Glutamatergic neuron (in vitro differentiated cells): ENCODE data around the gene CAMK2B. TPM values are rescaled to one million over a fixed set of nuclear protein-coding genes. Genes with fewer than 3 reads are reported as not detected.

Experiments used
- DNase-seq: peaks from one replicate; pipeline ENCODE4 v3.0.0; 2022
- H3K27ac Mint-ChIP-seq: one replicate; pipeline ENCODE4 v1.8.0; 2020; ENCODE audit warnings: mild to moderate bottlenecking, mixed read lengths, inconsistent platforms; ENCODE audit not compliant: unreplicated experiment
- H3K27me3 Mint-ChIP-seq: one replicate; pipeline ENCODE4 v1.8.0; 2020; ENCODE audit warnings: mild to moderate bottlenecking, moderate library complexity, mixed read lengths, inconsistent platforms; ENCODE audit not compliant: unreplicated experiment
- H3K36me3 Mint-ChIP-seq: one replicate; pipeline ENCODE4 v1.8.0; 2020; ENCODE audit warnings: mild to moderate bottlenecking, mixed read lengths, inconsistent platforms; ENCODE audit not compliant: unreplicated experiment
- H3K4me1 Mint-ChIP-seq: one replicate; pipeline ENCODE4 v1.8.0; 2020; ENCODE audit warnings: mild to moderate bottlenecking, low read depth, mixed read lengths, inconsistent platforms; ENCODE audit not compliant: unreplicated experiment
- H3K4me3 Mint-ChIP-seq: one replicate; pipeline ENCODE4 v1.8.0; 2020; ENCODE audit warnings: mild to moderate bottlenecking, mixed read lengths, inconsistent platforms; ENCODE audit not compliant: unreplicated experiment
- H3K9me3 Mint-ChIP-seq: one replicate; pipeline ENCODE4 v1.8.0; 2020; ENCODE audit warnings: mild to moderate bottlenecking, moderate library complexity, mixed read lengths, inconsistent platforms; ENCODE audit not compliant: unreplicated experiment
- CTCF ChIP-seq: fragments of 200-600 bp; sonication (generic); IDR thresholded peaks from one replicate; pipeline ENCODE4 v1.5.0; 2021; ENCODE audit not compliant: partially characterized antibody, unreplicated experiment
- total RNA-seq: library from RNA; stranded (reverse); fragmentation: NEBNext Ultra II Directional; extraction: Animal tissue kit (Norgen Biotek cat#: 25700); gene quantifications from one replicate; pipeline ENCODE4 v1.2.1, GENCODE V29; 2021; ENCODE audit not compliant: unreplicated experiment

The CAMK2B gene
- total RNA-seq, 1 donor from 2014 or later = 55.1 TPM

GRCh38 chr7:44231088-44231487 lies 94.3 kb downstream of the CAMK2B start:
- TF ChIP-seq CTCF = no peak
- DNase-seq = no peak
- Mint-ChIP-seq H3K4me1 (peaks cover 5% of the 10 kb centered on the region), H3K36me3 (no peaks in the 10 kb centered on the region), H3K4me3 (no peak overlapping the region), H3K27me3 (peaks cover 2% of the 10 kb centered on the region), H3K9me3 (peaks cover 1% of the 10 kb centered on the region), H3K27ac (no peak overlapping the region)

- H3K36me3 Mint-ChIP-seq = no peaks in the 10 kb centered on the region
- TF ChIP-seq CTCF = no peak
- no peaks in the 10 kb centered on the region for H3K27me3 Mint-ChIP-seq
- H3K27ac Mint-ChIP-seq = no peak overlapping the region
- H3K9me3 Mint-ChIP-seq = peaks cover 1% of the 10 kb centered on the region
- peaks cover 5% of the 10 kb centered on the region for H3K4me1 Mint-ChIP-seq
- no peak overlapping the region for H3K4me3 Mint-ChIP-seq
- no peak for DNase-seq
Observed at GRCh38 chr7:44230286-44230685, 95.1 kb downstream of the CAMK2B start.

- Mint-ChIP-seq H3K4me1 (peaks cover 5% of the 10 kb centered on the region), H3K36me3 (no peaks in the 10 kb centered on the region), H3K9me3 (peaks cover 1% of the 10 kb centered on the region), H3K27ac (no peak overlapping the region), H3K27me3 (no peaks in the 10 kb centered on the region), H3K4me3 (no peak overlapping the region)
- no peak for TF ChIP-seq CTCF
- no peak for DNase-seq
Observed at GRCh38 chr7:44229546-44230105, 95.8 kb downstream of the CAMK2B start.

GRCh38 chr7:44228571-44229350 lies 96.6 kb downstream of the CAMK2B start:
- no peak overlapping the region for H3K4me3 Mint-ChIP-seq
- H3K36me3 Mint-ChIP-seq = no peaks in the 10 kb centered on the region
- H3K27me3 Mint-ChIP-seq = no peaks in the 10 kb centered on the region
- H3K27ac Mint-ChIP-seq = no peak overlapping the region
- peaks cover 9% of the 10 kb centered on the region for H3K4me1 Mint-ChIP-seq
- DNase-seq = no peak
- no peak for TF ChIP-seq CTCF
- H3K9me3 Mint-ChIP-seq = peaks cover 1% of the 10 kb centered on the region

- Mint-ChIP-seq H3K27me3 (no peaks in the 10 kb centered on the region), H3K9me3 (peaks cover 1% of the 10 kb centered on the region), H3K27ac (no peak overlapping the region), H3K36me3 (no peaks in the 10 kb centered on the region), H3K4me1 (peaks cover 15% of the 10 kb centered on the region), H3K4me3 (no peak overlapping the region)
- DNase-seq = no peak
- TF ChIP-seq CTCF = no peak
Observed at GRCh38 chr7:44227911-44228310, 97.5 kb downstream of the CAMK2B start.
